HepG2 (cell line): ENCODE results near the gene SLC23A3. TPM values are rescaled to one million over a fixed set of nuclear protein-coding genes. Genes with fewer than 3 reads are reported as not detected.
A peak's percentile ranks its signal among the peaks of the same experiment; 100 is the strongest.

ENCODE experiments used
- BCL6 ChIP-seq: IDR thresholded peaks from 2 replicates; pipeline ENCODE4 v1.6.1; 2016; ENCODE audit warnings: missing genetic modification reagents, missing compliant biosample characterization
- IRF2 ChIP-seq: IDR thresholded peaks from 2 replicates; pipeline ENCODE4 v1.6.1; 2018; ENCODE audit warnings: missing genetic modification reagents, missing compliant biosample characterization
- KLF9 ChIP-seq: IDR thresholded peaks from 2 replicates; pipeline ENCODE4 v1.6.1; 2016; ENCODE audit warnings: low read depth
- KMT2B ChIP-seq: IDR thresholded peaks from 2 replicates; pipeline ENCODE4 v1.6.1; 2016; ENCODE audit warnings: missing genetic modification reagents, missing compliant biosample characterization
- MATR3 ChIP-seq: sonication (generic); formaldehyde crosslinking; IDR thresholded peaks from 2 replicates; pipeline ENCODE4 v1.4.0; 2020; ENCODE audit warnings: missing genetic modification reagents
- MLLT10 ChIP-seq: sonication (generic); formaldehyde crosslinking; IDR thresholded peaks from 2 replicates; pipeline ENCODE4 v1.4.0; 2020; ENCODE audit warnings: missing genetic modification reagents
- MXI1 ChIP-seq: IDR thresholded peaks from 3 replicates; pipeline ENCODE4 v1.6.1; 2012; ENCODE audit warnings: low read depth, low read length, inconsistent platforms, borderline replicate concordance
- NBN ChIP-seq: fragments of 450-650 bp; conservative IDR thresholded peaks from 2 replicates; pipeline ENCODE4 v1.6.1; 2017
- NCOA2 ChIP-seq: sonication (generic); formaldehyde crosslinking; IDR thresholded peaks from 2 replicates; pipeline ENCODE4 v1.8.0; 2022; ENCODE audit warnings: inconsistent platforms
- PCBP1 ChIP-seq: fragments of 200-400 bp; formaldehyde crosslinking; IDR thresholded peaks from 2 replicates; pipeline ENCODE4 v1.6.1; 2017; ENCODE audit warnings: mild to moderate bottlenecking, low read depth, low read length, borderline replicate concordance
- PHF20 ChIP-seq: sonication (generic); formaldehyde crosslinking; IDR thresholded peaks from 2 replicates; pipeline ENCODE4 v1.5.0; 2020; ENCODE audit warnings: mild to moderate bottlenecking, missing genetic modification reagents
- RBM39 ChIP-seq: fragments of 200-400 bp; formaldehyde crosslinking; IDR thresholded peaks from one replicate; pipeline ENCODE4 v1.6.1; 2018; ENCODE audit warnings: antibody characterized with exemption, mild to moderate bottlenecking, low read depth, low read length; ENCODE audit not compliant: poor library complexity, severe bottlenecking
- REST ChIP-seq, 2 experiments: IDR thresholded peaks; 2 replicates each; pipeline ENCODE4 v1.6.1; 2011 to 2012; ENCODE audit warnings: low read length in 2 of 2, borderline replicate concordance in 1 of 2, low read depth in 1 of 2, mild to moderate bottlenecking in 1 of 2, moderate library complexity in 1 of 2
- SIN3B ChIP-seq: fragments of 150-350 bp; IDR thresholded peaks from 2 replicates; pipeline ENCODE4 v1.6.1; 2014; ENCODE audit warnings: low read length
- SMARCC2 ChIP-seq: fragments of 450-650 bp; IDR thresholded peaks from 2 replicates; pipeline ENCODE4 v1.6.1; 2017; ENCODE audit warnings: antibody characterized with exemption, mild to moderate bottlenecking
- TBP ChIP-seq: sonication (generic); formaldehyde crosslinking; IDR thresholded peaks from 2 replicates; pipeline ENCODE4 v1.5.0; 2020; ENCODE audit warnings: missing genetic modification reagents
- ZBTB1 ChIP-seq: sonication (generic); formaldehyde crosslinking; IDR thresholded peaks from 2 replicates; pipeline ENCODE4 v1.4.0; 2020; ENCODE audit warnings: missing genetic modification reagents, borderline replicate concordance
- ZFP41 ChIP-seq: sonication (generic); formaldehyde crosslinking; IDR thresholded peaks from 2 replicates; pipeline ENCODE4 v1.4.0; 2020; ENCODE audit warnings: mild to moderate bottlenecking, missing genetic modification reagents, borderline replicate concordance
- ZFYVE20 ChIP-seq: sonication (generic); formaldehyde crosslinking; IDR thresholded peaks from 2 replicates; pipeline ENCODE4 v1.8.0; 2023; ENCODE audit warnings: low read depth, mild to moderate bottlenecking, moderate library complexity, missing genetic modification reagents, borderline replicate concordance
- ZNF251 ChIP-seq: sonication (generic); formaldehyde crosslinking; IDR thresholded peaks from 2 replicates; pipeline ENCODE4 v1.9.0; 2021; ENCODE audit warnings: mild to moderate bottlenecking, missing genetic modification reagents
- ZNF275 ChIP-seq: sonication (generic); formaldehyde crosslinking; IDR thresholded peaks from 2 replicates; pipeline ENCODE4 v1.8.0; 2022; ENCODE audit warnings: missing genetic modification reagents, mild to moderate bottlenecking, inconsistent platforms, borderline replicate concordance
- ZNF343 ChIP-seq: sonication (generic); formaldehyde crosslinking; IDR thresholded peaks from 2 replicates; pipeline ENCODE4 v1.4.0; 2020; ENCODE audit warnings: mild to moderate bottlenecking, missing genetic modification reagents
- ZNF383 ChIP-seq: sonication (generic); formaldehyde crosslinking; IDR thresholded peaks from 2 replicates; pipeline ENCODE4 v1.4.0; 2020; ENCODE audit warnings: missing genetic modification reagents, mild to moderate bottlenecking, borderline replicate concordance
- ZNF431 ChIP-seq: sonication (generic); formaldehyde crosslinking; IDR thresholded peaks from 2 replicates; pipeline ENCODE4 v1.9.0; 2022; ENCODE audit warnings: missing genetic modification reagents, low read depth, mild to moderate bottlenecking, borderline replicate concordance
- ZNF598 ChIP-seq: sonication (generic); formaldehyde crosslinking; IDR thresholded peaks from 2 replicates; pipeline ENCODE4 v1.5.1; 2020; ENCODE audit warnings: mild to moderate bottlenecking, missing genetic modification reagents, borderline replicate concordance
- polyA plus RNA-seq, 8 experiments: library from polyadenylated mRNA; depleted of rRNA in 3 of 8; stranded (reverse) in 7 of 8; unstranded in 1 of 8; fragments of >200 nt; fragmentation: Illumina TruSeq in 4 of 8; extraction: Trizol in 4 of 8; gene quantifications; 2 replicates each; pipeline versions ENCODE4 v1.2.1 to v1.2.3, GENCODE V29; 2011 to 2016; ENCODE audit warnings: low read depth in 4 of 8, missing spikeins in 1 of 8, mixed read lengths in 1 of 8; ENCODE audit not compliant: insufficient read depth in 1 of 8
- total RNA-seq, 5 experiments: library from RNA; depleted of rRNA; stranded (reverse); fragments of >200 nt; fragmentation: Illumina TruSeq; extraction: Trizol; gene quantifications; 2 replicates each; pipeline ENCODE4 v1.2.3, GENCODE V29; 2016; ENCODE audit warnings: low read depth in 1 of 5
- TF ChIP-seq, protein P1 (sequence below): IDR thresholded peaks from 2 replicates; pipeline ENCODE4 v1.6.1; 2018; ENCODE audit warnings: missing genetic modification reagents

Gene SLC23A3
- total and polyA plus RNA-seq, 2 of the 13 experiments (the other 11 are each of a cell fraction or from before 2014, with no cell fraction given): 0.38 to 0.78 TPM

- TF ChIP-seq ZNF251 (peak; percentile 10; the same call in 1 of the 2 replicates), ZFP41 (CRISPR knock-in tag) (peak; percentile 96), BCL6 (peak; percentile 59), ZNF431 (no peak; the same call in 1 of the 2 replicates), ZNF598 (CRISPR knock-in tag) (peak; percentile 93), TBP (CRISPR knock-in tag) (no peak), PHF20 (peak; percentile 89), MLLT10 (CRISPR knock-in tag) (no peak), KLF9 (CRISPR knock-in tag) (peak; percentile 38; the same call in 1 of the 2 replicates), MATR3 (CRISPR knock-in tag) (no peak), ZNF383 (CRISPR knock-in tag) (no peak), MXI1 (peak; percentile 60; the same call in 1 of the 3 replicates), NCOA2 (CRISPR knock-in tag) (peak; percentile 50), RBM39 (peak; percentile 72), REST (IDR thresholded peaks at IDR 0.05; ENCODE audit: borderline replicate concordance in 1 of 2, low read depth in 1 of 2, low read length in 2 of 2) (no peak; a peak in 1 of 4 replicates), IRF2 (CRISPR knock-in tag) (peak; percentile 85), ZNF343 (no peak), SMARCC2 (no peak), ZBTB1 (CRISPR knock-in tag) (no peak), ZFYVE20 (CRISPR knock-in tag) (peak; percentile 82; the same call in 1 of the 2 replicates), PCBP1 (no peak), ZNF275 (CRISPR knock-in tag) (peak; percentile 69), KMT2B (CRISPR knock-in tag) (peak; percentile 84), SIN3B (peak; percentile 36; the same call in 1 of the 2 replicates), NBN (no peak)
- TF ChIP-seq, protein P1, sequence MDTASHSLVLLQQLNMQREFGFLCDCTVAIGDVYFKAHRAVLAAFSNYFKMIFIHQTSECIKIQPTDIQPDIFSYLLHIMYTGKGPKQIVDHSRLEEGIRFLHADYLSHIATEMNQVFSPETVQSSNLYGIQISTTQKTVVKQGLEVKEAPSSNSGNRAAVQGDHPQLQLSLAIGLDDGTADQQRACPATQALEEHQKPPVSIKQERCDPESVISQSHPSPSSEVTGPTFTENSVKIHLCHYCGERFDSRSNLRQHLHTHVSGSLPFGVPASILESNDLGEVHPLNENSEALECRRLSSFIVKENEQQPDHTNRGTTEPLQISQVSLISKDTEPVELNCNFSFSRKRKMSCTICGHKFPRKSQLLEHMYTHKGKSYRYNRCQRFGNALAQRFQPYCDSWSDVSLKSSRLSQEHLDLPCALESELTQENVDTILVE (CRISPR knock-in tag): peak; percentile 73
Observed at GRCh38 chr2:219160186-219161017, 9.4 kb downstream of the SLC23A3 start, which contains the start of gene NHEJ1 (continued).
